Neural progenitor cell (in vitro differentiated cells): ENCODE results near the gene TAF4.

Experiments
- EZH2 ChIP-seq: fragments of 200-600 bp; sonication (generic); IDR thresholded peaks from 2 replicates; pipeline ENCODE4 v1.6.1; 2017; ENCODE audit warnings: antibody characterized with exemption, mild to moderate bottlenecking, moderate library complexity
- EZH2phosphoT487 ChIP-seq: fragments of 200-600 bp; sonication (generic); IDR thresholded peaks from 2 replicates; pipeline ENCODE4 v1.6.1; 2017; ENCODE audit warnings: antibody characterized with exemption
- TF ChIP-seq, protein P1 (sequence below): fragments of 200-600 bp; sonication (generic); IDR thresholded peaks from 2 replicates; pipeline ENCODE4 v1.5.1; 2017; ENCODE audit warnings: antibody characterized with exemption, mild to moderate bottlenecking

- TF ChIP-seq EZH2 (no peak), EZH2phosphoT487 (no peak)
- TF ChIP-seq, protein P1, sequence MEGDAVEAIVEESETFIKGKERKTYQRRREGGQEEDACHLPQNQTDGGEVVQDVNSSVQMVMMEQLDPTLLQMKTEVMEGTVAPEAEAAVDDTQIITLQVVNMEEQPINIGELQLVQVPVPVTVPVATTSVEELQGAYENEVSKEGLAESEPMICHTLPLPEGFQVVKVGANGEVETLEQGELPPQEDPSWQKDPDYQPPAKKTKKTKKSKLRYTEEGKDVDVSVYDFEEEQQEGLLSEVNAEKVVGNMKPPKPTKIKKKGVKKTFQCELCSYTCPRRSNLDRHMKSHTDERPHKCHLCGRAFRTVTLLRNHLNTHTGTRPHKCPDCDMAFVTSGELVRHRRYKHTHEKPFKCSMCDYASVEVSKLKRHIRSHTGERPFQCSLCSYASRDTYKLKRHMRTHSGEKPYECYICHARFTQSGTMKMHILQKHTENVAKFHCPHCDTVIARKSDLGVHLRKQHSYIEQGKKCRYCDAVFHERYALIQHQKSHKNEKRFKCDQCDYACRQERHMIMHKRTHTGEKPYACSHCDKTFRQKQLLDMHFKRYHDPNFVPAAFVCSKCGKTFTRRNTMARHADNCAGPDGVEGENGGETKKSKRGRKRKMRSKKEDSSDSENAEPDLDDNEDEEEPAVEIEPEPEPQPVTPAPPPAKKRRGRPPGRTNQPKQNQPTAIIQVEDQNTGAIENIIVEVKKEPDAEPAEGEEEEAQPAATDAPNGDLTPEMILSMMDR = no peak
These were observed 16.8 kb downstream of the TAF4 start for GRCh38 chr20:62048821-62049291.
